CD4-positive, alpha-beta T cell treated with Interleukin-6 for 4 hours (primary cell): ENCODE results near the gene RHOD.

Experiments
- DNase-seq: peaks from one replicate; pipeline ENCODE4 v3.0.0-alpha.2; 2020; ENCODE audit warnings: mixed read lengths

RHOD gene

DNA sequence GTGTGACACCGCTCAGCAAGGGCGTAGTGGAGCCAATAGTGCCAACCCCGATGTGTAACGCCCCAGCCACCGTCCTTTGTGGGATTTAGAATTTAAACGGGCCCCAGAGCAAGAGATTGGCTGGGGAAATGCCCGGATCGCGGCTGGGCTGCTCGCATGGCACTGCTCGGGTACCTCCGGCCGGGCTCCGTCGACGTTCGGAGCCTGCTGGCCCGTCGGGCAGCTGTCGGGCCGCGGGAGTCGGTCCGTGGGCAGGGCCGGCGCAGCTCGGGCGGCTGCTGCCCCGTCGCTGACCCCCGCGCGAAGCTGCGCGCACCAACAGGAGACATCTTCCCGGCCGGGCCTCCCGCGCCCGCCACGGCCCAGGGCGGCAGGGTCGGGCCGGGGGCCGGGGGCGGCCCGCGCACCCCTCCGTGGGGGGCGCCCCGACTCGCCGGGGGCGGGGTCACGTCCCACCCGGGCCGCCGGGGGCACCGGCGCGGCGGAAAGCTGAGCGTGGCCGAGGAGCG, 61.1 kb downstream of the RHOD start:
- peak; percentile 52 for DNase-seq

DNA sequence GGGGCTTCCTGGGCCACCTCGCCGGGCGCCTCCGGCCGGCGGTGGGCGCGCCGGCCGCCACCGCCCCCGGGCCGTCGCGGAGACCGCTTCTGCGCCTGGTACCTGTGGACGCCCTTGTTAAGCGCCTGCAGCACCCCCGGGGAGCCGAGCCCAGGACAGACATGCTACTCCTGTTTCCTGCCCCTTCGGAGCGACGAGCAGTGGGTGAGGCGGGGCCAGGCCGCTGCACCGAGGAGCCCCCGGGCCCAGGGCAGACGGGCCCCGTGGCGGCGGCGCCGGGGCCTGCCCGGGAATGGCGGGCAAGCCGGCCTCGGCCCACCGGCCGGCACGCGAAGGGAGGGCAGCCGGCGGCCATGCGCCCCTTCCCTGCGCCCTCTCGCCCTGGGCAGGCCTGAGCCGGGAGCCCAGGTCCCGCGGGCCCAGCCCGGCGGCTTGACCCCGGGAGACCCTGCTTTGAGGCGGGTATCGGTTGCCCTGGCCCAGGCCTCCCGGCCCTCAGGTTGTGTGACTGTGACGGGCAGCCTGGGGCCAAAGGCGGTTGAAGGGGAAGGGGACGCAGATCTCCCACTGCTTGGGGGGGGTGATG, 61.6 kb downstream of the RHOD start:
- peak; percentile 70 for DNase-seq

DNA sequence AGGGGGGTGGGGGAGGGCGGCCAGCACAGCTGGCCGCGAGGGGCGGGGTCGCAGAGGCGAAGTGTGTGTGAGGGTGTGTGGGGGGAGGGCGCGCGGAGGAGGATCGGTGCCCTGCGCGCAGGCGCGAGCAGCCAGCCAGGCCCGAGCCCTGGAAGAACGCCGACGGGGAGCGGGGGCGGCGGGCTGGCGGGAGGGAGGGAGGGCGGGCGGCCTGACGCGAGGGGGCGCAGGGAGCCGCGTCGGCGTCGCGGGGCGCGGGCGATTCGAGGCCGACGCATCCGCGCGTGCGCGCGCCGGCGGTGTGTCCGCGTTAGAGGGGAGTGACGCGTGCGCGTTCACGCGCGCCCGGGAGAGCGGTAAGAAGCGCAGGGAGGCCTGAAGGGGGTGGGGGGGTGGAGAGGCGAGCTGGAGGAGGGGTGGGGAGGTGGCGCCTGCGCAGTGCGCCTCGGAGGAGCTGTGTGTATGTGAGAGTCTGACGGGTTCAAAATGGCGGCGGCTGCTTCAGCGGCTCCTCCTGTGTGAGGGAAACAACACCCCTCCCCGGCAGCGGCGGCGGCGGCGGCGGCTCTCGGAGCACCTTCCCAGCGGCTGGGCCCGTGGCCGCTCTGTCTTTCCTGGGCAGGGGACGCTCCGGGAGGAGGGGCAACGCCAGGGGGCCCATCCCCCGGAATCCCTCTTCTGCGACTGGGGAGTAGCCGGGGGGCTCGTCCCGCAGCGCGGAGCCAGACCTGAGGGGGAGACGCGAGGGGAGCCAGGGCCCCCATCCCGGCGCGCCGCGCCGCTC, 62.3 kb downstream of the RHOD start, which contains the start of gene KDM2A:
Gene KDM2A (plus strand): TSS at position 463 of the 784 bp plus-strand sequence. CDS start 2,054 bp downstream, outside the sequence.
- DNase-seq = peak; percentile 100

DNA sequence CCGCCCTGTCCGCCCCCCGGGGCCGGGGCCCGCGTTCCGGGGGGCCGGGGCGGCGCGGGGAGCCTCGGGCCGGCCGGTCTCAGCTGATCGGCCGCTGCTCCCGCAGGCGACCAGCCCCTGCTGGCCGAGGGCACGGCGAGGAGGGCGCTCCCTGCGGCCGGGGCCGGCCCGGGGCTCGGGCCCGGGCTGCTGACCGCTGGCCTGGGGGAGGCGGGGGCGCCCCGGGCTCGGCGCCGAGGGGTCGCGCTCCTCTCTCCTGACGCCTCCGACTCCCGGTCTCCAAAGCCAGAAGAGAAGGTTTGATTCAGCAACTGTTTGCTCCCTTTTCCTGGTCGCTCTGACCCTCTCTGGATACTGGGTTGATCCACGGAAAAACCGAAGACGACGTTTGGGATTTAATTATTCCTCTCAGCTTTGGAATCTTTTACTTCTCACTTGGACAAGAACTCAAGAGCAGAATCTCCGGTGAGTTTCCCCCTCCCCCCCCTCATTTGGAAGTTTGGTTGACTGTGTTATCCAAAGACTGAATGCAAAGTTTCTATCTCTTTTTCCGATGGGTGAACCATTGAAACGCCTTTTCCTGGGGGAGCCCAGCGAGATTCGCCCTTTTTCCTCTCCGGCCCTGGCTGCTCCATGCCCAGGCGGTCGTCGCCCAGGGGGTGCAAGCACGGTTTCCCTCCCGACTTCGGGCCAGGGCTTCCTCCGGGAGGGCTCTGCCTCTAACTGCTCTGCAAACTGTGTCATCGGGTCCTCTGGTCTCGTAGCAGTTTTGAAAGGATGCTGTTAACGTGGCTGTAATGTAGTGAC, 63.1 kb downstream of the RHOD start:
- DNase-seq = peak; percentile 35

DNA sequence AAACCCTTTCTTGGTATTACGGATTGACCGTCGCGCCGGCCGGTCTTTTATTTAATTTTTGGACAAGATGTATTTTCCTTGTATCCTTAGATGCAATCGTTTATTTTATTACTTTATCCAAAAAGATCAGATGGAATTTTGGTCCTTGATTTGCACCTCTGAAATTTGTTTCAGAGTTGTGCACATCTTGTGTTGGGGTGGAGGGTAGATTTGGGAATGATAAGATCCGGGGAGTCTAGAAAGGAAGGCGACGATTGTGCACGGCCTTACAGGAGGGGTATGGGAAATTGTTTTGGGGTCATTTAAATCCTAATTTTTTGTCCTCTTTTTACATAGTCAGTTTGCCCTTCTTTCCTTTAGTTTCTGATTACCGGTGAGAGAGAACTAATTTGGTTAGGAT, 63.8 kb downstream of the RHOD start:
- no peak for DNase-seq

DNA sequence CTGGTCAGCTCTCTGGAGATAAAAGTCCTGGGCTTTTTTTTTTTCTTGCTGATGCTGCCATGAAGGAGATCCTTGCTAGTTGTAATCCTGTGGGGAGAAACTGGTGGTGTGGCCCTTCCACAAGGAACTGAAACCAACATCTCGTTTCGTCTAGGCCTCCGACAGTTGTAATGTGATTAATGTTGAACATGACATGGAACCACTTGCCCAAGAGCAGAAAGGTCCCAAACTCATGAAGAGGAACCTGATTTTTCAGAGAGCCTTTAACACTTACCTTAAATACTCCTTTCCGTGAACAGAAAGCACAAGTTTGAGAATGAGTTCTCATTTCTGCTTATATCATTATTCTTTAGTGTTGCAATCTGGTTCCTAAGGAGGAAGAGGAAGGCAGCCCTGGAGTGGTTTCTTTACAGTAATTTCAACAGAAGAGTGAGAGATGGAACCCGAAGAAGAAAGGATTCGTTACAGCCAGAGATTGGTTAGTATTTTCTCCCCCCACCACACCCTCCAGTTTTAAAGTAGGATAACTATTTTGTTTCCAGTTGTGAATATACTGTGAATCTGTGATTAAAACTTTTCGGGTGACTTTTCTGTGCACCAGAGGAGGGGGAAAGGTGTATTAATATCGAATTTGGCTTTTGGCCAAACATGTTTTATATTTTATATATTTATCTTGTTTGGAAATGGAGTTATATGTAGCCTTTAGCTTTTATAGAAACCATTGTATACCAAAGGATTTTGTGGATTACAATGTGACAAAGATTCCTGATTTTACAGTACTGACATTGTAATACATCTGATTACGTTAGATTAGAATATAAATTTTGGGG, 64.4 kb downstream of the RHOD start:
- no peak for DNase-seq
